ENCODE data around the gene PDSS2. TPM values are rescaled to one million over a fixed set of nuclear protein-coding genes. Genes with fewer than 3 reads are reported as not detected.

The PDSS2 gene
- total RNA-seq, 3 donors from 2014 or later (not counting 1 experiment from before 2014, with no cell fraction given), result 11.2 to 15.5 (median 14.2) TPM

GRCh38 chr6:107473660-107474059, 14.3 kb upstream of the PDSS2 start:
- WGBS (ENCODE audit: insufficient coverage), result 91% methylated on average over 5 of the region's 5 CpGs
- no peak for ATAC-seq
- Mint-ChIP-seq H3K4me3 (no peak overlapping the region), H3K36me3 (no peaks in the 10 kb centered on the region), H3K9me3 (no peaks in the 10 kb centered on the region), H3K4me1 (no peaks in the 10 kb centered on the region), H3K27me3 (ENCODE audit: low read depth in 2 of 2) (peaks cover 24 to 40% of the 10 kb centered on the region in 2 donors), H3K27ac (no peak overlapping the region)
- TF ChIP-seq CTCF (IDR thresholded peaks at IDR 0.05), result no peak
- H3K27ac ChIP-seq (ENCODE audit: low read length), result no peak overlapping the region
- intact Hi-C loops (cut with micrococcal nuclease), result no loop called here
- H3K4me1 ChIP-seq (ENCODE audit: control insufficient read depth, insufficient read depth, low read length), result no peaks in the 10 kb centered on the region
- DNase-seq, result no peak
- peaks cover 5% of the 10 kb centered on the region for H3K27me3 ChIP-seq (ENCODE audit: control insufficient read depth, insufficient read depth, low read length)
- no peaks in the 10 kb centered on the region for H3K36me3 ChIP-seq (ENCODE audit: control insufficient read depth, insufficient read depth, low read length)
- no peak overlapping the region for H3K4me3 ChIP-seq (ENCODE audit: low read length)
- H3K9me3 ChIP-seq (ENCODE audit: control insufficient read depth, insufficient read depth, low read length), result no peaks in the 10 kb centered on the region

- Mint-ChIP-seq H3K9me3 (no peaks in the 10 kb centered on the region), H3K36me3 (no peaks in the 10 kb centered on the region), H3K4me3 (no peak overlapping the region), H3K4me1 (no peaks in the 10 kb centered on the region), H3K27ac (no peak overlapping the region), H3K27me3 (ENCODE audit: low read depth in 2 of 2) (peaks cover 25 to 60% of the 10 kb centered on the region in 2 donors)
- no peaks in the 10 kb centered on the region for H3K9me3 ChIP-seq (ENCODE audit: control insufficient read depth, insufficient read depth, low read length)
- peaks cover 5% of the 10 kb centered on the region for H3K27me3 ChIP-seq (ENCODE audit: control insufficient read depth, insufficient read depth, low read length)
- H3K4me3 ChIP-seq (ENCODE audit: low read length), result no peak overlapping the region
- H3K27ac ChIP-seq (ENCODE audit: low read length), result no peak overlapping the region
- DNase-seq (no peak), ATAC-seq (no peak)
- TF ChIP-seq CTCF (IDR thresholded peaks at IDR 0.05), result no peak
- H3K36me3 ChIP-seq (ENCODE audit: control insufficient read depth, insufficient read depth, low read length), result no peaks in the 10 kb centered on the region
- WGBS (ENCODE audit: insufficient coverage), result 73% methylated on average over 1 of the region's 1 CpG
- intact Hi-C loops (cut with micrococcal nuclease), result no loop called here
- H3K4me1 ChIP-seq (ENCODE audit: control insufficient read depth, insufficient read depth, low read length), result no peaks in the 10 kb centered on the region
Measured at GRCh38 chr6:107470364-107470763, 11.0 kb upstream of the PDSS2 start.

- no peak for ATAC-seq
- Mint-ChIP-seq H3K27me3 (ENCODE audit: low read depth in 2 of 2) (peaks cover 9 to 34% of the 10 kb centered on the region in 2 donors), H3K36me3 (no peaks in the 10 kb centered on the region), H3K27ac (no peak overlapping the region), H3K9me3 (no peaks in the 10 kb centered on the region), H3K4me3 (no peak overlapping the region), H3K4me1 (no peaks in the 10 kb centered on the region)
- H3K4me1 ChIP-seq (ENCODE audit: control insufficient read depth, insufficient read depth, low read length), result no peaks in the 10 kb centered on the region
- peaks cover 2% of the 10 kb centered on the region for H3K27me3 ChIP-seq (ENCODE audit: control insufficient read depth, insufficient read depth, low read length)
- H3K9me3 ChIP-seq (ENCODE audit: control insufficient read depth, insufficient read depth, low read length), result no peaks in the 10 kb centered on the region
- no peak for DNase-seq
- intact Hi-C loops (cut with micrococcal nuclease), result loop anchor here (10.0 kb wide), 1 partner anchor 441 kb away; the partner anchor contains the start of gene MTRES1
- no CpG with 5 or more reads among the region's 1 CpG for WGBS (ENCODE audit: insufficient coverage)
- no peak overlapping the region for H3K4me3 ChIP-seq (ENCODE audit: low read length)
- H3K27ac ChIP-seq (ENCODE audit: low read length), result no peak overlapping the region
- no peaks in the 10 kb centered on the region for H3K36me3 ChIP-seq (ENCODE audit: control insufficient read depth, insufficient read depth, low read length)
- TF ChIP-seq CTCF (IDR thresholded peaks at IDR 0.05), result no peak
Measured at GRCh38 chr6:107466062-107466461, 6.7 kb upstream of the PDSS2 start.

- H3K36me3 Mint-ChIP-seq, result no peaks in the 10 kb centered on the region
- H3K4me1 Mint-ChIP-seq, result peaks cover 19 to 21% of the 10 kb centered on the region in 2 donors
- intact Hi-C loops (cut with micrococcal nuclease), result loop anchor here (10.0 kb wide), 1 partner anchor 435 kb away; the partner anchor contains the start of gene MTRES1
- no peak for TF ChIP-seq CTCF (IDR thresholded peaks at IDR 0.05)
- WGBS (ENCODE audit: insufficient coverage), result 33% methylated on average over 18 of the region's 22 CpGs
- ATAC-seq (no peak), DNase-seq (no peak)
- no peaks in the 10 kb centered on the region for H3K27me3 ChIP-seq (ENCODE audit: control insufficient read depth, insufficient read depth, low read length)
- H3K27ac Mint-ChIP-seq, result peak overlapping the region; percentile 91 to 97
- H3K9me3 Mint-ChIP-seq, result no peaks in the 10 kb centered on the region
- H3K36me3 ChIP-seq (ENCODE audit: control insufficient read depth, insufficient read depth, low read length), result no peaks in the 10 kb centered on the region
- no peaks in the 10 kb centered on the region for H3K9me3 ChIP-seq (ENCODE audit: control insufficient read depth, insufficient read depth, low read length)
- H3K4me1 ChIP-seq (ENCODE audit: control insufficient read depth, insufficient read depth, low read length), result peaks cover 17% of the 10 kb centered on the region
- H3K27ac ChIP-seq (ENCODE audit: low read length), result peak overlapping the region; percentile 94
- H3K4me3 ChIP-seq (ENCODE audit: low read length), result peak overlapping the region; percentile 90
- peak overlapping the region; percentile 91 for H3K4me3 Mint-ChIP-seq
- no peaks in the 10 kb centered on the region for H3K27me3 Mint-ChIP-seq (ENCODE audit: low read depth in 2 of 2)
Measured at GRCh38 chr6:107460083-107460631, 793 bp upstream of the PDSS2 start.
